ENCODE measurements around the gene VILL. TPM values are rescaled to one million over a fixed set of nuclear protein-coding genes. Genes with fewer than 3 reads are reported as not detected.

VILL gene
- polyA plus RNA-seq, 1 donor from 2014 or later, result not detected

DNA sequence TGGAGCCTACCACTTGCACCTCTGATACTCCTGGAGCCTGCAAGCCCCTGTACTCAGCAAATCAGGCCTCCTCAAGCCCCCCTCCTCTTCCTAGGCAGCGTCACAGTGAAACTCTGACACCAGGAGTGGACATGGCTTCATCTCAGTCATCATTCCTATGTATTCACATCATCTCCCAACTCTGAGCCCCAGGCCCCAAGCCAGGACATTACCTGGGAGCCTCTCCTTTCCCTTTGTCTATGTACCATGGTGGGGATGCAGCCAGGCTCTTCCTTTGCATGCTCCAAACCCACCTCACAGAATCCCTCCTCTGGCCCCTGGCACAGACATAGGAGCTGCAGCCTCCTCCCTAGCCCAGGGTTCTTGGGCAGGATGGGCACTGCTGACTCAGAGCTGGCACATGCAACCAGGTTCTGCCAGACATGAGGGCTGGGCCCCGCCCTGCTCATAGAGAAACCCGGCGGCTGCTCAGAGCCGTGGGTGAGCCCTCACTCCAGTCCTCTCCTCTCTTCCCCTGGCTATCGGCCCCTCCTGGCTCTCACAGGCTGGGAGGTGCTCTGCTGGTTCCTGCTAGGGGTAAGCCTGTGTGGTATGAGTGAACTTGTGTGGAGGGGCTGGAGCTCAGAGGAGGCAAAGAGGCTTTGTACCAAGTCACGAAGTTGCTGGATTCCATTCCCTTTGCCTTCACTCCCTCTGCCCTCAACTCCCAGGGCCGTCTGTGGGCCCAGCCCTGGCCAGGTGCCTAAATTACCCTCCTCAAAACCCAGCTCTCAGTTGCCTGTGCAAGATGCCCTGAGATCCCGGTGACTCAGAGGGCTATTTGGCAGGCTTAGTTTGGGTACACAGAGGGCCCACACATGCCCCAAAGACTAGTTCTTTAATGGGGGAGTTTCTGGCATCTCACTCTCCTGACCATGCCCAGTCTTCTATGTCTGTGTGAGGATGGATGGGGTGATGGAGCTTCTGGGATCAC lies 40.7 kb downstream of the VILL start:
- no peaks in the 10 kb centered on the region for H3K79me2 ChIP-seq (replicated peaks; ENCODE audit: insufficient read depth, low read length)
- no peak overlapping the region for H3K9ac ChIP-seq (ENCODE audit: low read length)
- no peak overlapping the region for H3K27ac ChIP-seq (ENCODE audit: low read length)
- TF ChIP-seq SMC3 (conservative IDR thresholded peaks at IDR 0.05; ENCODE audit: poor library complexity) (no peak), RAD21 (conservative IDR thresholded peaks at IDR 0.05) (no peak), POLR2AphosphoS5 (IDR thresholded peaks at IDR 0.05) (no peak), TAF1 (IDR thresholded peaks at IDR 0.05; ENCODE audit: low read depth) (no peak), EP300 (conservative IDR thresholded peaks at IDR 0.05; ENCODE audit: poor library complexity, severe bottlenecking) (no peak), MXI1 (conservative IDR thresholded peaks at IDR 0.05; ENCODE audit: poor library complexity, severe bottlenecking) (no peak), EZH2 (IDR thresholded peaks at IDR 0.05; ENCODE audit: borderline replicate concordance, insufficient read depth, low read length, poor library complexity, severe bottlenecking) (no peak)
- TF ChIP-seq, protein P1, sequence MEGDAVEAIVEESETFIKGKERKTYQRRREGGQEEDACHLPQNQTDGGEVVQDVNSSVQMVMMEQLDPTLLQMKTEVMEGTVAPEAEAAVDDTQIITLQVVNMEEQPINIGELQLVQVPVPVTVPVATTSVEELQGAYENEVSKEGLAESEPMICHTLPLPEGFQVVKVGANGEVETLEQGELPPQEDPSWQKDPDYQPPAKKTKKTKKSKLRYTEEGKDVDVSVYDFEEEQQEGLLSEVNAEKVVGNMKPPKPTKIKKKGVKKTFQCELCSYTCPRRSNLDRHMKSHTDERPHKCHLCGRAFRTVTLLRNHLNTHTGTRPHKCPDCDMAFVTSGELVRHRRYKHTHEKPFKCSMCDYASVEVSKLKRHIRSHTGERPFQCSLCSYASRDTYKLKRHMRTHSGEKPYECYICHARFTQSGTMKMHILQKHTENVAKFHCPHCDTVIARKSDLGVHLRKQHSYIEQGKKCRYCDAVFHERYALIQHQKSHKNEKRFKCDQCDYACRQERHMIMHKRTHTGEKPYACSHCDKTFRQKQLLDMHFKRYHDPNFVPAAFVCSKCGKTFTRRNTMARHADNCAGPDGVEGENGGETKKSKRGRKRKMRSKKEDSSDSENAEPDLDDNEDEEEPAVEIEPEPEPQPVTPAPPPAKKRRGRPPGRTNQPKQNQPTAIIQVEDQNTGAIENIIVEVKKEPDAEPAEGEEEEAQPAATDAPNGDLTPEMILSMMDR (IDR thresholded peaks at IDR 0.05; ENCODE audit: poor library complexity, severe bottlenecking), result no peak
- TF ChIP-seq, protein P2, sequence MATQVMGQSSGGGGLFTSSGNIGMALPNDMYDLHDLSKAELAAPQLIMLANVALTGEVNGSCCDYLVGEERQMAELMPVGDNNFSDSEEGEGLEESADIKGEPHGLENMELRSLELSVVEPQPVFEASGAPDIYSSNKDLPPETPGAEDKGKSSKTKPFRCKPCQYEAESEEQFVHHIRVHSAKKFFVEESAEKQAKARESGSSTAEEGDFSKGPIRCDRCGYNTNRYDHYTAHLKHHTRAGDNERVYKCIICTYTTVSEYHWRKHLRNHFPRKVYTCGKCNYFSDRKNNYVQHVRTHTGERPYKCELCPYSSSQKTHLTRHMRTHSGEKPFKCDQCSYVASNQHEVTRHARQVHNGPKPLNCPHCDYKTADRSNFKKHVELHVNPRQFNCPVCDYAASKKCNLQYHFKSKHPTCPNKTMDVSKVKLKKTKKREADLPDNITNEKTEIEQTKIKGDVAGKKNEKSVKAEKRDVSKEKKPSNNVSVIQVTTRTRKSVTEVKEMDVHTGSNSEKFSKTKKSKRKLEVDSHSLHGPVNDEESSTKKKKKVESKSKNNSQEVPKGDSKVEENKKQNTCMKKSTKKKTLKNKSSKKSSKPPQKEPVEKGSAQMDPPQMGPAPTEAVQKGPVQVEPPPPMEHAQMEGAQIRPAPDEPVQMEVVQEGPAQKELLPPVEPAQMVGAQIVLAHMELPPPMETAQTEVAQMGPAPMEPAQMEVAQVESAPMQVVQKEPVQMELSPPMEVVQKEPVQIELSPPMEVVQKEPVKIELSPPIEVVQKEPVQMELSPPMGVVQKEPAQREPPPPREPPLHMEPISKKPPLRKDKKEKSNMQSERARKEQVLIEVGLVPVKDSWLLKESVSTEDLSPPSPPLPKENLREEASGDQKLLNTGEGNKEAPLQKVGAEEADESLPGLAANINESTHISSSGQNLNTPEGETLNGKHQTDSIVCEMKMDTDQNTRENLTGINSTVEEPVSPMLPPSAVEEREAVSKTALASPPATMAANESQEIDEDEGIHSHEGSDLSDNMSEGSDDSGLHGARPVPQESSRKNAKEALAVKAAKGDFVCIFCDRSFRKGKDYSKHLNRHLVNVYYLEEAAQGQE (IDR thresholded peaks at IDR 0.05; ENCODE audit: borderline replicate concordance), result no peak
- H3F3A ChIP-seq (ENCODE audit: insufficient read depth, low read length, poor library complexity, severe bottlenecking), result no peaks in the 10 kb centered on the region
- H3K9me3 ChIP-seq (ENCODE audit: low read length), result no peaks in the 10 kb centered on the region
- H3K4me2 ChIP-seq (ENCODE audit: low read length), result no peak overlapping the region
- no peaks in the 10 kb centered on the region for H3K9me2 ChIP-seq (ENCODE audit: insufficient read depth, low read length)
- no peaks in the 10 kb centered on the region for H3K36me3 ChIP-seq (ENCODE audit: insufficient read depth, low read length)
- H3K27me3 ChIP-seq (ENCODE audit: insufficient read depth, low read depth, low read length), result peaks cover 24% of the 10 kb centered on the region
- H2AFZ ChIP-seq (ENCODE audit: low read depth, low read length), result no peak overlapping the region
- H3K4me3 ChIP-seq (ENCODE audit: low read length), result no peak overlapping the region
- H4K20me1 ChIP-seq (ENCODE audit: insufficient read depth), result no peaks in the 10 kb centered on the region

DNA sequence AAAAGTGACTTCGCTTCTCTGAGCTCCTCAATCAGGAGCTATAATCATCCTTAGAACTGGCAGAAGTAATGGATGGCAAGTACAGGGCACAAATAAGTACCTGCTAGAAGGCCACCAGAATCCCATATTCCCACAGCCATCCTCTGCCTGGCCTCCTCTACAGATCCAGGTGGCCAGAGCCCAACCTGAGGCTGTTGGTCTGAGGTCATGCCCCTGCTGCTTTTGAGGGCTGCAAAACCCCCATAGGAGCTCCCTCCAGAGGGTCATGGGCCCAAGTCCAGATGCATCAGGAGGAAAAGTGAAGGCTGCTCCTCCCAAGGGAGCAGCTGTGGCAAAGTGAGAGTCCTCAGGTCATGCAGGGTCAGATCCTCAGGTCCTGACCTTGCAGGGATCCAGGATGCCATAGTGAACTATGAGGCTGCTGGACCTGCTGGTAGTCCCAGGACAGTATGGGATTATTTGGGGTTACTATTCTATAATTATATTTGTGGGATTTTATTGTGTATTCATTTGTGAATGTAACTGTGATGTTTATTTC lies 41.8 kb downstream of the VILL start:
- TF ChIP-seq MXI1 (conservative IDR thresholded peaks at IDR 0.05; ENCODE audit: poor library complexity, severe bottlenecking), result no peak
- TF ChIP-seq, protein P2 (IDR thresholded peaks at IDR 0.05; ENCODE audit: borderline replicate concordance), result no peak
- no peak for TF ChIP-seq SMC3 (conservative IDR thresholded peaks at IDR 0.05; ENCODE audit: poor library complexity)
- TF ChIP-seq RAD21 (conservative IDR thresholded peaks at IDR 0.05), result no peak
- TF ChIP-seq, protein P1 (IDR thresholded peaks at IDR 0.05; ENCODE audit: poor library complexity, severe bottlenecking), result no peak
- TF ChIP-seq TAF1 (IDR thresholded peaks at IDR 0.05; ENCODE audit: low read depth), result no peak
- TF ChIP-seq EP300 (conservative IDR thresholded peaks at IDR 0.05; ENCODE audit: poor library complexity, severe bottlenecking), result no peak
- TF ChIP-seq EZH2 (IDR thresholded peaks at IDR 0.05; ENCODE audit: borderline replicate concordance, insufficient read depth, low read length, poor library complexity, severe bottlenecking), result no peak
- Histone ChIP-seq H3K79me2 (replicated peaks; ENCODE audit: insufficient read depth, low read length) (no peaks in the 10 kb centered on the region), H4K20me1 (ENCODE audit: insufficient read depth) (no peaks in the 10 kb centered on the region), H3K9me3 (ENCODE audit: low read length) (no peaks in the 10 kb centered on the region), H3K27me3 (ENCODE audit: insufficient read depth, low read depth, low read length) (peaks cover 24% of the 10 kb centered on the region), H3K9ac (ENCODE audit: low read length) (no peak overlapping the region), H3K36me3 (ENCODE audit: insufficient read depth, low read length) (no peaks in the 10 kb centered on the region), H3K9me2 (ENCODE audit: insufficient read depth, low read length) (no peaks in the 10 kb centered on the region), H3F3A (ENCODE audit: insufficient read depth, low read length, poor library complexity, severe bottlenecking) (no peaks in the 10 kb centered on the region), H3K4me3 (ENCODE audit: low read length) (no peak overlapping the region), H3K27ac (ENCODE audit: low read length) (no peak overlapping the region), H3K4me2 (ENCODE audit: low read length) (no peak overlapping the region), H2AFZ (ENCODE audit: low read depth, low read length) (no peak overlapping the region)
